ENCODE measurements around the gene MAPKAPK3. TPM values are rescaled to one million over a fixed set of nuclear protein-coding genes. Genes with fewer than 3 reads are reported as not detected.

MAPKAPK3 gene
- total and polyA plus RNA-seq, 2 donors (not counting 3 experiments of a cell fraction or from before 2014, with no cell fraction given) = 21.3 to 30.5 TPM

DNA sequence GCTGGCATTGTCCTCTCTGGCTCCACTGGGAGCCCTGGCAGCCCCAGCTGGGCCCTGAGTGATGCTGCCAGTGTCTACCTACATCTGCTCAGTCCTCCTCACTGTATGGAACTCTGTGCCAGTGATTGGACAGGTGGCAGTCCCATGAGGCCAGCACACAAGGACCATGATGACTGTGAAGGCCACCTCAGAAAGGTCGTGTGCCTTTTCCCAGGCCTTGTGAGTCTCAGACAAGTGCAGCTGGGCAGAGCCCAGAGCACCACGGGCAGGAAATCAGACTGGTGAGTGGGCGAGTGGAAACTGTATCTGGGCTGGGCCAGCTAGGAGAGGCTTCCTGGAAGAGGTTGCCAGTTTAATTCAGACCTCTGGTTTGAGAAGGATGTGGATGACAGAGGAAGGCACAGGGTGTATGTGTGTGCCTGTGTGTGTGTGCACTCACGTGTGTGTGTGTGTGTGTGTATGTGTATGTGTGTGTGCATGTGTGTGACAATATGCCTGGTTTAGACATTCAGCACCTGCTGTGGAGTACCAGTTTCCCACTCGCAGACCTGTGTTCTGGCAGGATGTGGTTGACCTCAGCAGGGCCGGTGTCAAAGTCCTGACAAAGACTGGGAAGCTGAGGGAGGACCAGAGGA is 7.0 kb downstream of the MAPKAPK3 start:
- TF ChIP-seq, protein P1, sequence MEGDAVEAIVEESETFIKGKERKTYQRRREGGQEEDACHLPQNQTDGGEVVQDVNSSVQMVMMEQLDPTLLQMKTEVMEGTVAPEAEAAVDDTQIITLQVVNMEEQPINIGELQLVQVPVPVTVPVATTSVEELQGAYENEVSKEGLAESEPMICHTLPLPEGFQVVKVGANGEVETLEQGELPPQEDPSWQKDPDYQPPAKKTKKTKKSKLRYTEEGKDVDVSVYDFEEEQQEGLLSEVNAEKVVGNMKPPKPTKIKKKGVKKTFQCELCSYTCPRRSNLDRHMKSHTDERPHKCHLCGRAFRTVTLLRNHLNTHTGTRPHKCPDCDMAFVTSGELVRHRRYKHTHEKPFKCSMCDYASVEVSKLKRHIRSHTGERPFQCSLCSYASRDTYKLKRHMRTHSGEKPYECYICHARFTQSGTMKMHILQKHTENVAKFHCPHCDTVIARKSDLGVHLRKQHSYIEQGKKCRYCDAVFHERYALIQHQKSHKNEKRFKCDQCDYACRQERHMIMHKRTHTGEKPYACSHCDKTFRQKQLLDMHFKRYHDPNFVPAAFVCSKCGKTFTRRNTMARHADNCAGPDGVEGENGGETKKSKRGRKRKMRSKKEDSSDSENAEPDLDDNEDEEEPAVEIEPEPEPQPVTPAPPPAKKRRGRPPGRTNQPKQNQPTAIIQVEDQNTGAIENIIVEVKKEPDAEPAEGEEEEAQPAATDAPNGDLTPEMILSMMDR (IDR thresholded peaks at IDR 0.05; ENCODE audit: extremely low read depth in 1 of 2, insufficient read depth in 1 of 2, low read depth in 1 of 2, low read length in 2 of 2) = no peak
- TF ChIP-seq JUN (IDR thresholded peaks at IDR 0.05; ENCODE audit: borderline replicate concordance, insufficient read depth, insufficient read length, low read depth) = no peak
- TF ChIP-seq FOS (IDR thresholded peaks at IDR 0.05; ENCODE audit: borderline replicate concordance, insufficient read depth, low read length) = no peak
- TF ChIP-seq POLR2A (IDR thresholded peaks at IDR 0.05; ENCODE audit: low read depth, low read length) = no peak
- TF ChIP-seq GATA2 (IDR thresholded peaks at IDR 0.05; ENCODE audit: insufficient read depth, insufficient read length, low read depth, low read length) = no peak
- no peak for TF ChIP-seq EZH2 (IDR thresholded peaks at IDR 0.05; ENCODE audit: borderline replicate concordance, low read depth, low read length, severe bottlenecking)
- no peak for TF ChIP-seq POLR2AphosphoS5 (IDR thresholded peaks at IDR 0.05; ENCODE audit: insufficient read depth, low read depth, low read length)
- TF ChIP-seq, protein P2, sequence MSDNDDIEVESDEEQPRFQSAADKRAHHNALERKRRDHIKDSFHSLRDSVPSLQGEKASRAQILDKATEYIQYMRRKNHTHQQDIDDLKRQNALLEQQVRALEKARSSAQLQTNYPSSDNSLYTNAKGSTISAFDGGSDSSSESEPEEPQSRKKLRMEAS (IDR thresholded peaks at IDR 0.05; ENCODE audit: insufficient read depth, insufficient read length) = no peak
- TF ChIP-seq MYC (IDR thresholded peaks at IDR 0.05; ENCODE audit: low read depth, low read length) = no peak
- peak; percentile 40 for DNase-seq (ENCODE audit: low read depth, low spot score)
- no peak overlapping the region for H3K27ac ChIP-seq (ENCODE audit: insufficient read depth, low read depth, low read length)
- POLR2A ChIA-PET = no interaction called here
- no peak for FAIRE-seq
- H3K4me2 ChIP-seq (ENCODE audit: insufficient read depth, low read length) = no peak overlapping the region
- no TSS peak for BruUV-seq (replicated peaks)
- no peaks in the 10 kb centered on the region for H3K27me3 ChIP-seq (ENCODE audit: control insufficient read depth in 2 of 2, insufficient read depth in 2 of 2, low read length in 2 of 2)
- dilution Hi-C loops (cut with MboI; ENCODE audit: extremely low pct_ligation_motif_present, low sequenced_read_pairs) (no loop called here), intact Hi-C loops (cut with micrococcal nuclease) (no loop called here)
- CTCF ChIA-PET = interaction anchor here (1.9 kb wide), 1 partner anchor 29 kb away, joined by 5 read pairs; no protein-coding TSS in a partner anchor
- H3K4me3 ChIP-seq (replicated peaks in 1 of 3; ENCODE audit: insufficient read depth in 1 of 3, low read depth in 1 of 3, low read length in 3 of 3) = no peak overlapping the region
- H3K9ac ChIP-seq (replicated peaks; ENCODE audit: extremely low read depth, insufficient read depth, low read length) = no peak overlapping the region
- H3K36me3 ChIP-seq (ENCODE audit: control insufficient read depth in 2 of 2, extremely low read depth in 1 of 2, insufficient read depth in 2 of 2, low read length in 2 of 2) = no peaks in the 10 kb centered on the region
- no peak overlapping the region for H2AFZ ChIP-seq (ENCODE audit: low read depth, low read length)
- H3K4me1 ChIP-seq (ENCODE audit: control insufficient read depth, extremely low read depth, insufficient read depth, low read length) = peaks cover 7% of the 10 kb centered on the region
- H3K79me2 ChIP-seq (ENCODE audit: control insufficient read depth, insufficient read depth, low read length) = no peaks in the 10 kb centered on the region
- H3K9me1 ChIP-seq (replicated peaks; ENCODE audit: control insufficient read depth, extremely low read depth, insufficient read depth, low read length) = no peaks in the 10 kb centered on the region
- no peaks in the 10 kb centered on the region for H4K20me1 ChIP-seq (replicated peaks; ENCODE audit: control insufficient read depth, extremely low read depth, insufficient read depth, low read length)
- H3K9me3 ChIP-seq (replicated peaks; ENCODE audit: control insufficient read depth, insufficient read depth, low read length) = no peaks in the 10 kb centered on the region

All from endothelial cell of umbilical vein (primary cell).